HEK293 (cell line): ENCODE data around the gene GGT5.

Experiments used
- CTCF ChIA-PET: fragments of 350-600 bp; formaldehyde crosslinking; extraction: SDS; loops from one replicate; lab custom pipeline; 2021; ENCODE audit warnings: antibody characterized with exemption; lab: Yijun Ruan, JAX
- POLR2A ChIA-PET: fragments of 300-600 bp; formaldehyde crosslinking; extraction: SDS; loops from one replicate; lab custom pipeline; 2020; ENCODE audit warnings: antibody characterized with exemption, inconsistent platforms; lab: Yijun Ruan, JAX
- H3K27ac ChIP-seq: fragments of 200-500 bp; sonication (Bioruptor generic); 2 replicates; pipeline ENCODE4 v1.5.1; 2014; ENCODE audit warnings: low read depth, low read length, control low read depth, inconsistent platforms; ENCODE audit errors: extremely low read depth
- H3K36me3 ChIP-seq, 2 experiments: fragments of 200-500 bp in 1 of 2; sonication (Bioruptor generic) in 1 of 2; 1 replicate in 1 of 2; 2 replicates in 1 of 2; pipeline ENCODE4 v1.5.1; 2014 to 2017; ENCODE audit warnings: inconsistent platforms in 2 of 2, low read length in 2 of 2; ENCODE audit not compliant: control insufficient read depth in 2 of 2, insufficient read depth in 1 of 2
- H3K4me1 ChIP-seq: fragments of 200-500 bp; sonication (Bioruptor generic); 2 replicates; pipeline ENCODE4 v1.5.1; 2014; ENCODE audit warnings: mild to moderate bottlenecking, low read length, inconsistent platforms; ENCODE audit not compliant: control insufficient read depth, insufficient read depth
- H3K4me3 ChIP-seq: 2 replicates; pipeline ENCODE4 v1.5.1; 2011; ENCODE audit warnings: low read depth, mild to moderate bottlenecking, control low read depth, low read length, moderate library complexity
- H3K9me3 ChIP-seq: fragments of 200-500 bp; sonication (Bioruptor generic); 2 replicates; pipeline ENCODE4 v1.5.1; 2014; ENCODE audit warnings: low read depth, low read length, inconsistent platforms; ENCODE audit not compliant: control insufficient read depth, insufficient read depth
- CTCF ChIP-seq: fragments of 450-650 bp; formaldehyde crosslinking; IDR thresholded peaks from 2 replicates; pipeline ENCODE4 v1.5.1; 2016; ENCODE audit warnings: missing biosample characterization, missing genetic modification characterization
- GFI1B ChIP-seq: fragments of 450-650 bp; formaldehyde crosslinking; IDR thresholded peaks from 2 replicates; pipeline ENCODE4 v1.5.1; 2016; ENCODE audit warnings: missing biosample characterization, missing genetic modification characterization
- GLI4 ChIP-seq: fragments of 450-650 bp; formaldehyde crosslinking; IDR thresholded peaks from 2 replicates; pipeline ENCODE4 v1.5.1; 2016; ENCODE audit warnings: missing biosample characterization, missing genetic modification characterization
- REST ChIP-seq: fragments of 450-650 bp; formaldehyde crosslinking; IDR thresholded peaks from 2 replicates; pipeline ENCODE4 v1.5.1; 2016; ENCODE audit warnings: missing biosample characterization, missing genetic modification characterization
- SP2 ChIP-seq: fragments of 450-650 bp; formaldehyde crosslinking; IDR thresholded peaks from 2 replicates; pipeline ENCODE4 v1.5.1; 2016; ENCODE audit warnings: missing biosample characterization, missing genetic modification characterization
- ZBTB49 ChIP-seq: fragments of 450-650 bp; formaldehyde crosslinking; IDR thresholded peaks from 2 replicates; pipeline ENCODE4 v1.5.1; 2016; ENCODE audit warnings: missing biosample characterization, missing genetic modification characterization, low read depth
- ZFHX2 ChIP-seq: fragments of 450-650 bp; formaldehyde crosslinking; conservative IDR thresholded peaks from 2 replicates; pipeline ENCODE4 v1.5.1; 2016; ENCODE audit warnings: missing biosample characterization, missing genetic modification characterization
- ZNF513 ChIP-seq: fragments of 450-650 bp; IDR thresholded peaks from 2 replicates; pipeline ENCODE4 v1.5.1; 2018; ENCODE audit warnings: missing biosample characterization, missing genetic modification characterization
- ZNF530 ChIP-seq: fragments of 450-650 bp; formaldehyde crosslinking; IDR thresholded peaks from 2 replicates; pipeline ENCODE4 v1.5.1; 2016; ENCODE audit warnings: low read depth, missing biosample characterization, missing genetic modification characterization
- ZNF544 ChIP-seq: fragments of 450-650 bp; formaldehyde crosslinking; IDR thresholded peaks from 2 replicates; pipeline ENCODE4 v1.5.0; 2017; ENCODE audit warnings: missing biosample characterization, missing genetic modification characterization
- ZNF600 ChIP-seq: fragments of 450-650 bp; formaldehyde crosslinking; IDR thresholded peaks from 2 replicates; pipeline ENCODE4 v1.5.1; 2016; ENCODE audit warnings: missing biosample characterization, missing genetic modification characterization
- ZNF623 ChIP-seq: fragments of 450-650 bp; formaldehyde crosslinking; IDR thresholded peaks from 2 replicates; pipeline ENCODE4 v1.5.1; 2016; ENCODE audit warnings: missing biosample characterization, missing genetic modification characterization
- ZNF629 ChIP-seq: fragments of 450-650 bp; formaldehyde crosslinking; IDR thresholded peaks from 2 replicates; pipeline ENCODE4 v1.5.1; 2017; ENCODE audit warnings: missing biosample characterization, missing genetic modification characterization
- ZNF654 ChIP-seq: fragments of 450-650 bp; formaldehyde crosslinking; IDR thresholded peaks from 2 replicates; pipeline ENCODE4 v1.5.1; 2016; ENCODE audit warnings: low read depth, missing biosample characterization, missing genetic modification characterization
- ZNF658 ChIP-seq: fragments of 450-650 bp; formaldehyde crosslinking; IDR thresholded peaks from 2 replicates; pipeline ENCODE4; 2016; ENCODE audit warnings: missing biosample characterization, missing genetic modification characterization
- TF ChIP-seq, protein P1 (sequence below): fragments of 450-650 bp; formaldehyde crosslinking; IDR thresholded peaks from 2 replicates; pipeline ENCODE4 v1.5.1; 2016; ENCODE audit warnings: missing biosample characterization, missing genetic modification characterization
- TF ChIP-seq, protein P2 (sequence below): fragments of 450-650 bp; formaldehyde crosslinking; IDR thresholded peaks from 2 replicates; pipeline ENCODE4 v1.5.1; 2017; ENCODE audit warnings: missing biosample characterization, missing genetic modification characterization
- TF ChIP-seq, protein P3 (sequence below): fragments of 450-650 bp; formaldehyde crosslinking; IDR thresholded peaks from 2 replicates; pipeline ENCODE4 v1.5.1; 2016; ENCODE audit warnings: missing biosample characterization, missing genetic modification characterization
- TF ChIP-seq, protein P4 (sequence below): fragments of 450-650 bp; formaldehyde crosslinking; IDR thresholded peaks from 2 replicates; pipeline ENCODE4 v1.5.1; 2016; ENCODE audit warnings: missing biosample characterization, missing genetic modification characterization

Gene GGT5

DNA sequence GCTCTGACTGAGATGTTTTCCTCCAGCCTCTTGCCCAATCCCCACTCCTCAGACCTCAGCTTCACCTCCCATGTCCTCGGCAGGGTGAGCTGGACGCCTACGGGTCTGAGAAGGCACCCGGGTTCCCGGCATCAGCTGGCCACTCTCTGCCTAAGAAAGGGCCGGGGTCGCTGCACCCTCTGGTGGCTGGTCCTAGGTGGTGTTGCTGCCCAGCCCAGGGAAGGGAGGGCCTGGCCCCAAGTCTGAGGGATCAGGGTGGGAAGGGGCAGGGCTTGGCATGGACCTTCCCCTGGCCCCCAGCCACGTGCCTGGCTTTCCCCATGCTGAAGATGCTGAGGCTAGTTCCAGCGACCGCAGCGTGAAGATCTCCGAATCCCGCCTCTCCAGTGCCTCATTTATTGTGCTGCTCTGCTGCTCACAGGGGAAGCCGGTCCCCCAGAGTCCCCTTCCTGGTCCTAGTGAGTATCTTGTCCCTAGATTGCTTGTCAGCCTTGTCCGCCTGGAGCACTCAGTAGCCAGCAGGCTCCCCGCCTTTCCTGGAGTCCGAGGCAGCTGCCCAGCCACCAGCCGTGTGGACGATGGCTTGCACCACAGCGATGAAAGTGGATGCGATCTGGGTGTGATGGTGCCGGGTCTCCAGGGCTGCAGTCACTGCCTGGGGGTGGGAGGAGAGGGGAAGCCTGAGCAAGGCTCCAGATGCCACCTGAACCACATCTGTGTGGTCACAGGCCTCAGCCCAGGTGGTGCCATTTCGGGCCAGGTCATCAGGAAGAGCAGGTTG, 2.9 kb upstream of the GGT5 start:
- POLR2A ChIA-PET: no interaction called here
- peaks cover 4% of the 10 kb centered on the region for H3K4me1 ChIP-seq
- CTCF ChIA-PET: interaction anchor here (0.5 to 2.5 kb wide), 13 partner anchors 8 to 964 kb away, joined by 3 to 17 read pairs (median 4); no protein-coding TSS in a partner anchor
- TF ChIP-seq, protein P1, sequence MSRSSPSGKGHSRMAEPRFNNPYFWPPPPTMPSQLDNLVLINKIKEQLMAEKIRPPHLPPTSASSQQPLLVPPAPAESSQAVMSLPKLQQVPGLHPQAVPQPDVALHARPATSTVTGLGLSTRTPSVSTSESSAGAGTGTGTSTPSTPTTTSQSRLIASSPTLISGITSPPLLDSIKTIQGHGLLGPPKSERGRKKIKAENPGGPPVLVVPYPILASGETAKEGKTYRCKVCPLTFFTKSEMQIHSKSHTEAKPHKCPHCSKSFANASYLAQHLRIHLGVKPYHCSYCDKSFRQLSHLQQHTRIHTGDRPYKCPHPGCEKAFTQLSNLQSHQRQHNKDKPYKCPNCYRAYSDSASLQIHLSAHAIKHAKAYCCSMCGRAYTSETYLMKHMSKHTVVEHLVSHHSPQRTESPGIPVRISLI (tag by site-specific recombination): no peak
- TF ChIP-seq ZNF623 (tag by site-specific recombination): no peak
- no peak for TF ChIP-seq ZNF600
- TF ChIP-seq, protein P2, sequence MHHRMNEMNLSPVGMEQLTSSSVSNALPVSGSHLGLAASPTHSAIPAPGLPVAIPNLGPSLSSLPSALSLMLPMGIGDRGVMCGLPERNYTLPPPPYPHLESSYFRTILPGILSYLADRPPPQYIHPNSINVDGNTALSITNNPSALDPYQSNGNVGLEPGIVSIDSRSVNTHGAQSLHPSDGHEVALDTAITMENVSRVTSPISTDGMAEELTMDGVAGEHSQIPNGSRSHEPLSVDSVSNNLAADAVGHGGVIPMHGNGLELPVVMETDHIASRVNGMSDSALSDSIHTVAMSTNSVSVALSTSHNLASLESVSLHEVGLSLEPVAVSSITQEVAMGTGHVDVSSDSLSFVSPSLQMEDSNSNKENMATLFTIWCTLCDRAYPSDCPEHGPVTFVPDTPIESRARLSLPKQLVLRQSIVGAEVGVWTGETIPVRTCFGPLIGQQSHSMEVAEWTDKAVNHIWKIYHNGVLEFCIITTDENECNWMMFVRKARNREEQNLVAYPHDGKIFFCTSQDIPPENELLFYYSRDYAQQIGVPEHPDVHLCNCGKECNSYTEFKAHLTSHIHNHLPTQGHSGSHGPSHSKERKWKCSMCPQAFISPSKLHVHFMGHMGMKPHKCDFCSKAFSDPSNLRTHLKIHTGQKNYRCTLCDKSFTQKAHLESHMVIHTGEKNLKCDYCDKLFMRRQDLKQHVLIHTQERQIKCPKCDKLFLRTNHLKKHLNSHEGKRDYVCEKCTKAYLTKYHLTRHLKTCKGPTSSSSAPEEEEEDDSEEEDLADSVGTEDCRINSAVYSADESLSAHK: no peak
- no peak for TF ChIP-seq ZNF530 (tag by site-specific recombination)
- TF ChIP-seq ZNF544 (tag by site-specific recombination): no peak
- no peak for TF ChIP-seq ZNF513
- no peak for TF ChIP-seq ZNF629 (tag by site-specific recombination)
- TF ChIP-seq CTCF: peak; percentile 71
- peak; percentile 36 for TF ChIP-seq SP2
- TF ChIP-seq, protein P3, sequence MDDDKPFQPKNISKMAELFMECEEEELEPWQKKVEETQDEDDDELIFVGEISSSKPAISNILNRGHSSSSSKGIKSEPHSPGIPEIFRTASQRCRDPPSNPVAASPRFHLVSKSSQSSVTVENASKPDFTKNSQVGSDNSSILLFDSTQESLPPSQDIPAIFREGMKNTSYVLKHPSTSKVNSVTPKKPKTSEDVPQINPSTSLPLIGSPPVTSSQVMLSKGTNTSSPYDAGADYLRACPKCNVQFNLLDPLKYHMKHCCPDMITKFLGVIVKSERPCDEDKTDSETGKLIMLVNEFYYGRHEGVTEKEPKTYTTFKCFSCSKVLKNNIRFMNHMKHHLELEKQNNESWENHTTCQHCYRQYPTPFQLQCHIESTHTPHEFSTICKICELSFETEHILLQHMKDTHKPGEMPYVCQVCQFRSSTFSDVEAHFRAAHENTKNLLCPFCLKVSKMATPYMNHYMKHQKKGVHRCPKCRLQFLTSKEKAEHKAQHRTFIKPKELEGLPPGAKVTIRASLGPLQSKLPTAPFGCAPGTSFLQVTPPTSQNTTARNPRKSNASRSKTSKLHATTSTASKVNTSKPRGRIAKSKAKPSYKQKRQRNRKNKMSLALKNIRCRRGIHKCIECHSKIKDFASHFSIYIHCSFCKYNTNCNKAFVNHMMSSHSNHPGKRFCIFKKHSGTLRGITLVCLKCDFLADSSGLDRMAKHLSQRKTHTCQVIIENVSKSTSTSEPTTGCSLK: no peak
- no peak for TF ChIP-seq ZNF658 (tag by site-specific recombination)
- no peak for TF ChIP-seq GFI1B (tag by site-specific recombination)
- TF ChIP-seq ZFHX2 (tag by site-specific recombination): peak; percentile 48
- TF ChIP-seq GLI4: no peak
- no peak for TF ChIP-seq REST
- TF ChIP-seq ZBTB49 (tag by site-specific recombination): no peak
- TF ChIP-seq, protein P4, sequence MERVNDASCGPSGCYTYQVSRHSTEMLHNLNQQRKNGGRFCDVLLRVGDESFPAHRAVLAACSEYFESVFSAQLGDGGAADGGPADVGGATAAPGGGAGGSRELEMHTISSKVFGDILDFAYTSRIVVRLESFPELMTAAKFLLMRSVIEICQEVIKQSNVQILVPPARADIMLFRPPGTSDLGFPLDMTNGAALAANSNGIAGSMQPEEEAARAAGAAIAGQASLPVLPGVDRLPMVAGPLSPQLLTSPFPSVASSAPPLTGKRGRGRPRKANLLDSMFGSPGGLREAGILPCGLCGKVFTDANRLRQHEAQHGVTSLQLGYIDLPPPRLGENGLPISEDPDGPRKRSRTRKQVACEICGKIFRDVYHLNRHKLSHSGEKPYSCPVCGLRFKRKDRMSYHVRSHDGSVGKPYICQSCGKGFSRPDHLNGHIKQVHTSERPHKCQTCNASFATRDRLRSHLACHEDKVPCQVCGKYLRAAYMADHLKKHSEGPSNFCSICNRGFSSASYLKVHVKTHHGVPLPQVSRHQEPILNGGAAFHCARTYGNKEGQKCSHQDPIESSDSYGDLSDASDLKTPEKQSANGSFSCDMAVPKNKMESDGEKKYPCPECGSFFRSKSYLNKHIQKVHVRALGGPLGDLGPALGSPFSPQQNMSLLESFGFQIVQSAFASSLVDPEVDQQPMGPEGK (tag by site-specific recombination): no peak
- TF ChIP-seq ZNF654 (tag by site-specific recombination): peak; percentile 49

More for the DNA sequence above, 2.9 kb upstream of the GGT5 start:
- H3K27ac ChIP-seq: no peak overlapping the region
- no peak overlapping the region for H3K4me3 ChIP-seq
- H3K36me3 ChIP-seq: no peaks in the 10 kb centered on the region
- no peaks in the 10 kb centered on the region for H3K9me3 ChIP-seq
